Stimulated activated CD8-positive, alpha-beta memory T cell treated with anti-CD3 and anti-CD28 coated beads, Interleukin-12 subunit alpha, Interleukin-12 subunit beta, amount 100 ng/mL, for 1 hour (primary cell): ENCODE results near the gene KCNK5.

ENCODE experiments used
- DNase-seq: peaks from one replicate; pipeline ENCODE4 v3.0.0-alpha.2; 2020; ENCODE audit warnings: low read depth

The KCNK5 gene

GRCh38 chr6:39215640-39216158, 13.6 kb downstream of the KCNK5 start:
- DNase-seq: no peak

GRCh38 chr6:39214846-39215639, 14.2 kb downstream of the KCNK5 start:
- no peak for DNase-seq

GRCh38 chr6:39214120-39214813, 15.0 kb downstream of the KCNK5 start:
- no peak for DNase-seq

GRCh38 chr6:39213195-39213920, 15.9 kb downstream of the KCNK5 start:
- no peak for DNase-seq

GRCh38 chr6:39211183-39211582, 18.1 kb downstream of the KCNK5 start:
- DNase-seq: no peak

GRCh38 chr6:39210450-39210849, 18.8 kb downstream of the KCNK5 start:
- DNase-seq: no peak

GRCh38 chr6:39209911-39210310, 19.4 kb downstream of the KCNK5 start:
- no peak for DNase-seq

- DNase-seq: no peak
Measured at GRCh38 chr6:39209360-39209811, 19.9 kb downstream of the KCNK5 start.

GRCh38 chr6:39208223-39208739, 21.0 kb downstream of the KCNK5 start:
- DNase-seq: no peak

- no peak for DNase-seq
Measured at GRCh38 chr6:39207416-39208222, 21.7 kb downstream of the KCNK5 start.

- no peak for DNase-seq
Measured at GRCh38 chr6:39206250-39206721, 23.0 kb downstream of the KCNK5 start.

- DNase-seq: no peak
Measured at GRCh38 chr6:39204646-39205244, 24.5 kb downstream of the KCNK5 start.

- DNase-seq: no peak
Measured at GRCh38 chr6:39204160-39204495, 25.1 kb downstream of the KCNK5 start.

- DNase-seq: no peak
Measured at GRCh38 chr6:39203436-39204159, 25.7 kb downstream of the KCNK5 start.

GRCh38 chr6:39202166-39202565, 27.1 kb downstream of the KCNK5 start:
- DNase-seq: no peak

- no peak for DNase-seq
Measured at GRCh38 chr6:39200498-39201020, 28.7 kb downstream of the KCNK5 start.

- no peak for DNase-seq
Measured at GRCh38 chr6:39199976-39200375, 29.3 kb downstream of the KCNK5 start.

GRCh38 chr6:39199231-39199940, 29.9 kb downstream of the KCNK5 start:
- no peak for DNase-seq

- DNase-seq: no peak
Measured at GRCh38 chr6:39198528-39198927, 30.7 kb downstream of the KCNK5 start.
